SIG-M5 treated with dmso at 0.1 percent for 504 hours (cell line): ENCODE results near the gene PTPRT.

ENCODE experiments used
- DNase-seq: peaks from one replicate; lab custom pipeline; 2025; ENCODE audit not compliant: unreplicated experiment; lab: John Stamatoyannopoulos, UW

PTPRT gene

GRCh38 chr20:42846784-42847490, 342.8 kb downstream of the PTPRT start:
- DNase-seq = no peak

- DNase-seq = no peak
Observed at GRCh38 chr20:42844751-42845150, 345.0 kb downstream of the PTPRT start.

GRCh38 chr20:42837456-42837855, 352.2 kb downstream of the PTPRT start:
- no peak for DNase-seq

DNA sequence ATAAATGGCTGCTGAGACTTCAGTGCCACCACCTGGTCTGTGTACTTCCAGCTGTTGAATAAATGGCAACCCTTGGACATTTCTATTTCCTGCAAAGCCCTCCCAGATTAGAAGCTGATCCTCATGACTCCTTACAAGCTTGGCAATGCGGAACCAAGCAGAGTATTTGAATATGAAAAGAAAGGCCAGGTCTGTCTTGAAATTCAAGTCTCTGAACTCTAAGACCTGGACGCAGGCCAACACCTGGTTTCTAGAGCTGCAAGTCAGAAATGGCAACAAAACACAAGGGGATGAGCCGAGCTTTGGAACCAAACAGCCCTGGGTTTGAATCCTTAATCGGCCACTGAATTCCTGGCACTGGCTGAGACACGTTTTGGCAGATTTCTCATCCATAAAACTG, 353.4 kb downstream of the PTPRT start:
- no peak for DNase-seq

DNA sequence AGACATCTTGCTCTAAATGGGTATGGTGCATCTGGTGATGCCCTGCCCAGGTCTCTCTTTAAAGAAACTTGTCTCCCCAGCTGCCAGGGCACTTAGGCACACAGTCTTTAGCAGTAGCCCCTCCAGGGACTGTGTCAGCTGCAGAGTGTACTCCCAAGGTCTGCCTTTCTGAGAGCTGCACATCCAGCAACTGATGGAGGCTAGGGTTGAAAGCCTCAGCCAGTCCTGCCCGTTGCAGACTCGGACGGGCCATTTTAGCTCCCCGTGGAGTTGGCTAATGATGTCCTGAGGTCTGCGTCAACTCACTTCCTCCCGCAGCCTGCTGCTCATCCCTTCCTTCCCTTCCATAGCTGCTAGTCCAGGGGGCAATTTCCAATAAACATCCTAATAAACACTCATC, 381.8 kb downstream of the PTPRT start:
- DNase-seq = no peak

- DNase-seq = no peak
Observed at GRCh38 chr20:42795111-42795695, 394.5 kb downstream of the PTPRT start.

DNA sequence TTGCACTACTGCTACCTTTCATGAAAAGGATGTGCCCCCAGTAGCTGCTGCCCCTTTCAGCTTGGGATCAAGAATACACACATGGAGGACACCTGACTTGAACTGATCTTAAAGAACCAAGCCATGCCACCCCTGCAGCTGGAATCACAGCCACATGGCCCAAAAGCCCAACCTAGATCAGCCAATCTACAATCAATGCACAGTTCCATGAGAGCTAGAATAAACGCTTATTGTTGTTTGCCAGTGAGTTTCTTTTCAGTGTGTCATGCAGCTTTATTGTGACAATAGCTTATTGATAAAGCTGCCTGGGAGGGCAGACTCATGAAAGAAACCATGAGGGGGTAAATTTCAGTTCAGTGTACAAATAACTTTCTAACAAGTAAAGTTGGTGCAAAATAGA, 397.7 kb downstream of the PTPRT start:
- no peak for DNase-seq

DNA sequence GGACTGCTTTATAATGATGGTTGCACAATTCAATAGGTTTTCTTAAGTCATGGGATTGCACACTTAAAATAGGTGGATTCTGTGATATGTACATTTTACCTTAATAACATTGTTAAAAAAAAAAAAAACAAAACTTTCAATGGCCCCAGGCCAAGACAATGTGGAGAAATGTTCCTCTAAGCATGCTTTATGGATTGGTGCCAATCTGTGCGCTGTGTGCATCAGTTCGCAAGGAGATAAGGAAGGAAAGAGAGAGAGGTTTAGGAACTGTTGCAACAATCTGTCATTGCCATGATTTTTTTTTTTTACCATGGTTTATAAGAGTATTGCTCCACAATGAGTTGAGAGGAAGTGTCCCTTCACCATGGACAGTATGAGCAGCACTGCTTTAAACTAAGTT, 399.6 kb downstream of the PTPRT start:
- no peak for DNase-seq

- no peak for DNase-seq
Observed at GRCh38 chr20:42788707-42789106, 401.0 kb downstream of the PTPRT start.

GRCh38 chr20:42785041-42785440, 404.7 kb downstream of the PTPRT start:
- DNase-seq = no peak

- DNase-seq = no peak
Observed at GRCh38 chr20:42779216-42779615, 410.5 kb downstream of the PTPRT start.

- no peak for DNase-seq
Observed at GRCh38 chr20:42775866-42776265, 413.8 kb downstream of the PTPRT start.

GRCh38 chr20:42775037-42775436, 414.7 kb downstream of the PTPRT start:
- no peak for DNase-seq

GRCh38 chr20:42763015-42763414, 426.7 kb downstream of the PTPRT start:
- no peak for DNase-seq

- DNase-seq = no peak
Observed at GRCh38 chr20:42756991-42757390, 432.7 kb downstream of the PTPRT start.

GRCh38 chr20:42754706-42755105, 435.0 kb downstream of the PTPRT start:
- no peak for DNase-seq

GRCh38 chr20:42752620-42753019, 437.1 kb downstream of the PTPRT start:
- DNase-seq = no peak

GRCh38 chr20:42749556-42749955, 440.1 kb downstream of the PTPRT start:
- no peak for DNase-seq

GRCh38 chr20:42747765-42748411, 441.8 kb downstream of the PTPRT start:
- DNase-seq = no peak

DNA sequence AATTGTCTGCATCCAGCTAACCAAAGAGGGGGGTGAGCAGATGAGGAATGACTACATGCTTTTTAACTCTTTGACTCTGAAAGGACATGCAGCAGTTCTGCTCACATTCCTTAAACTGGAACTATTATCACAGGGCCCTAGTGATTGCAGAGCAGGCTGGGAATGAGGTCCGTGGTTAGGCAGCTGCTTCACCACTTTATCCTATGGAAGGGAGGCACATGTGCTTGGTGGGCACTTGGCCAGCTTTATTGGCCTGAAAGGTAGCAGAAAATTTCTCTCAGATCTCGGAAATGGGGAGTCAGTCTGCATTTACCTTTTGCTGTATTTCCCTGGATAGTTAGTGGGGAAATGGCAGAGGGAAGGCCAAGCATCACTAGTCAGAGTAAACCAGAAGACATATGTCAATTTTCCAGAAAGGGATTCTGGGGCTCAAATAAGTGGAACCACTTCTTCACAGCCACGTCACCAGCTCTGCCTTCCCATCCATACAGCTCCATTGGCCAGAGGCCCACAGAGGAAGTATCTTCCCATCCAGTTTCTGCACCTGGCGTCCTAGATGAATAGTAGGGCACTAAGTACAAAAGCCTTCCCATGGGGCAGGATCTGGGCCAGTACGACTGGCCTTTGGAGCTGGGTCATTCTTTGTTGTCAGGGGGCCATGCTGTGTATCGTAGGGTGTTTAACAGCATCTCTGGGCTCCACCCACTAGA, 444.8 kb downstream of the PTPRT start:
- no peak for DNase-seq

- DNase-seq = no peak
Observed at GRCh38 chr20:42742926-42743325, 446.8 kb downstream of the PTPRT start.

- DNase-seq = no peak
Observed at GRCh38 chr20:42741906-42742305, 447.8 kb downstream of the PTPRT start.
